Cardiac fibroblast (primary cell): ENCODE measurements around the gene JPT2.
A peak's percentile ranks its signal among the peaks of the same experiment; 100 is the strongest.
"Not testable (repeated sequence)": the region's sequence is repeated elsewhere in the genome, so short reads cannot be mapped to it uniquely, and the experiment has no call there.

Source experiments
- DNase-seq, 2 donors: peaks; one replicate each; pipeline versions ENCODE4 v3.0.0 to v3.0.0-alpha.2; 2010; ENCODE audit warnings: low read depth in 2 of 2
- H3K4me3 ChIP-seq, 2 donors: replicated peaks in 1 of 2; 1 replicate in 1 of 2; 2 replicates in 1 of 2; pipeline ENCODE4 v1.5.1; 2011; ENCODE audit warnings: low read depth in 2 of 2, low read length in 2 of 2, mild to moderate bottlenecking in 2 of 2, moderate library complexity in 1 of 2
- TF ChIP-seq, protein P1 (sequence below): IDR thresholded peaks from one replicate; pipeline ENCODE4 v1.5.1; 2011; ENCODE audit warnings: low read depth, mild to moderate bottlenecking, low read length, inconsistent platforms

JPT2 gene

DNA sequence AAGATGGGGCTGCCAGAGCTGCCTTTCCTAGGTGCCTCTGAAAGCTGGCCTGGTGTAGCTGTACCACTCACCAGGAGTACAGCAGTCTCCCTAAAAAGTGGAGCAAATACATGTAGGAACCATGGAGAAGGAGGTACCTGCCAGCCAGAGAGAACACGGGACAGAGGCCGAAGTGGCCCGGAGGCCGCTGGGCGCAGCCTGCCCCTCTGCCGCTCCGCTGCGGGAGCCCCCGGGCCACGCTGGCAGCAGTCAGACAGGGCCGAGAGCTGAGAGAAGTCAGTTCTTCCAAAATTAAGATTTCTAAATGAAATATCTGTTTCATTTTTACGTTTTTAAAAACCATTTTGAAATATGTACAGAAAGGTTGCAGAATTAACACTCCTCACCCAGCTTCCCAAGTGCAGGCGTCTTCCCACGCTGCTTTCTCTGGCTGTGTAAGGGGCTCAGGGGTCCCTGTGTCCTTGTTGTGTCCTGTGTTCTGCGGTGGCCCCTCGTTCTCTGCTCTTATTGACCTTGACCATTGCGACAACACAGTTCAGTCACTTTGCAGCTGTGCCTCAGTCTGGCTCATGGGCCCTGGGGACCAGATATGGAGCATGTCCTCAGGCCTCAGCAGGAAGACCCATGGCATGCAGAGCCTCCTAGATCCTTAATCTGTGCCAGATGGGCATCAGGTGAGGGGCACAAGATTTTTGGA is 32.9 kb downstream of the JPT2 start:
- TF ChIP-seq, protein P1, sequence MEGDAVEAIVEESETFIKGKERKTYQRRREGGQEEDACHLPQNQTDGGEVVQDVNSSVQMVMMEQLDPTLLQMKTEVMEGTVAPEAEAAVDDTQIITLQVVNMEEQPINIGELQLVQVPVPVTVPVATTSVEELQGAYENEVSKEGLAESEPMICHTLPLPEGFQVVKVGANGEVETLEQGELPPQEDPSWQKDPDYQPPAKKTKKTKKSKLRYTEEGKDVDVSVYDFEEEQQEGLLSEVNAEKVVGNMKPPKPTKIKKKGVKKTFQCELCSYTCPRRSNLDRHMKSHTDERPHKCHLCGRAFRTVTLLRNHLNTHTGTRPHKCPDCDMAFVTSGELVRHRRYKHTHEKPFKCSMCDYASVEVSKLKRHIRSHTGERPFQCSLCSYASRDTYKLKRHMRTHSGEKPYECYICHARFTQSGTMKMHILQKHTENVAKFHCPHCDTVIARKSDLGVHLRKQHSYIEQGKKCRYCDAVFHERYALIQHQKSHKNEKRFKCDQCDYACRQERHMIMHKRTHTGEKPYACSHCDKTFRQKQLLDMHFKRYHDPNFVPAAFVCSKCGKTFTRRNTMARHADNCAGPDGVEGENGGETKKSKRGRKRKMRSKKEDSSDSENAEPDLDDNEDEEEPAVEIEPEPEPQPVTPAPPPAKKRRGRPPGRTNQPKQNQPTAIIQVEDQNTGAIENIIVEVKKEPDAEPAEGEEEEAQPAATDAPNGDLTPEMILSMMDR = no peak
- DNase-seq = no peak
- H3K4me3 ChIP-seq = no peak overlapping the region

GRCh38 chr16:1712791-1713261 is 34.7 kb downstream of the JPT2 start:
- peak; percentile 34 to 41 for DNase-seq
- no peak overlapping the region for H3K4me3 ChIP-seq
- TF ChIP-seq, protein P1 = no peak

DNA sequence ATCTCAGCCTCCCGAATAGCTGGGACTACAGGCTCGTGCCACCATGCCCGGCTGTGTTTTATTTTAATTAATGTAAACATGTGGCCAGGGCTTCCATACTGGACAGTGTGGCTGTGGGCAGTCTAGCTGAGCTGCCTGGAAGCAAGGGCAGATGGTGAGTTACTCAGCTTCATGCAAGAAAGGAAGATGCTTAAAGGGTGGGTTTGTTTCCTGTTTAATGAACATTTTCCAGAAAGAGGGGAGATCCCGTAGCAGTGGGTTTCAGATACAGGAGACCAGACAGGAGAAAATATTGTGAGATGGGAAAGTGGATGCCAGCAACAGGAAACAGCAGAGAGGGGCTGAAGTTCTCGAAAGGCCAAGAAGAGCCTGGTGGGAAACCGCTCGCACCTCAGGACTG is 35.3 kb downstream of the JPT2 start:
- TF ChIP-seq, protein P1 = no peak
- no peak overlapping the region for H3K4me3 ChIP-seq
- no peak for DNase-seq

- no peak for DNase-seq
- H3K4me3 ChIP-seq = no peak overlapping the region
- TF ChIP-seq, protein P1 = no peak
Measured at GRCh38 chr16:1713933-1714332, 35.9 kb downstream of the JPT2 start.

GRCh38 chr16:1715220-1715619 is 37.1 kb downstream of the JPT2 start:
- TF ChIP-seq, protein P1 = no peak
- no peak for DNase-seq
- H3K4me3 ChIP-seq = no peak overlapping the region

GRCh38 chr16:1718236-1718635 is 40.2 kb downstream of the JPT2 start:
- H3K4me3 ChIP-seq, DNase-seq: not testable (repeated sequence)

DNA sequence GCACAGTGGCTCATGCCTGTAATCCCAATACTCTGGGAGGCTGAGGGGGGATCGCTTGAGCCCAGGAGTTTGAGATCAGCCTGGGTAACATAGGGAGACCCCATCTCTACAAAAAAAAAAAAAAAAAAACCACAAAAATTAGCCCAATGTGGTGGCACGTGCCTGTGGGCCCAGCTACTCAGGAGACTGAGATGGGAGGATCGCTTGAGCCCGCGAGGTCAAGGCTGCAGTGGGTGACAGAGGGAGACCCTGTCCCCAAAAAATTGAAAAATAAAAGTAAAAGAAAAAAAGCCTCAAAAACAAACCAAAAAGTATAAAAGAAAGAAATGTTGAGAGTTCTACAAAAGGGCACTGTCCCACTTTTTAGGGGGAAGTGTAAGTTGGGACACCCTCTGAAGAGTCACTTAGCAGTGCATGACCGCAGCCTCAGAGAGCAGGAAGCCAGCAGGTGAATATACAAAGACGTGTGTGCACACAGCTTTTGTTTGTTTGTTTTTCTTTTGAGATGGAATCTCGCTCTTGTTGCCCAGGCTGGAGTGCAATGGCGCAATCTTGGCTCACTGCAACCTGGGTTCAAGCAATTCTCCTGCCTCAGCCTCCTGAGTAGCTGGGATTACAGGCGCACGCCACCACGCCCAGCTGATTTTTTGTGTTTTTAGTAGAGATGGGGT is 41.6 kb downstream of the JPT2 start:
- DNase-seq, H3K4me3 ChIP-seq: not testable (repeated sequence)
